Uterus (tissue), 4 donors: ENCODE results near the gene COL8A1. TPM values are rescaled to one million over a fixed set of nuclear protein-coding genes. Genes with fewer than 3 reads are reported as not detected.

Experiments
- DNase-seq, 2 donors: peaks; one replicate each; pipeline ENCODE4 v3.0.0-alpha.2; 2019 to 2020
- H3K27ac ChIP-seq, 2 donors: fragments of 200-600 bp; sonication (generic); 1 replicate in 1 of 2; 2 replicates in 1 of 2; pipeline ENCODE4 v1.5.1; 2016 to 2018
- H3K27me3 ChIP-seq, 2 donors: fragments of 200-600 bp; sonication (generic); one replicate each; pipeline ENCODE4 v1.5.1; 2018 to 2019; ENCODE audit warnings: control low read depth in 1 of 2
- H3K36me3 ChIP-seq, 2 donors: fragments of 200-600 bp; sonication (generic); one replicate each; pipeline ENCODE4 v1.5.1; 2019; ENCODE audit warnings: control low read depth in 1 of 2
- H3K4me1 ChIP-seq, 2 donors: fragments of 200-600 bp; sonication (generic); one replicate each; pipeline ENCODE4 v1.5.1; 2018 to 2019; ENCODE audit warnings: control low read depth in 1 of 2
- H3K4me3 ChIP-seq, 2 donors: fragments of 200-600 bp; sonication (generic); 1 replicate in 1 of 2; 2 replicates in 1 of 2; pipeline ENCODE4 v1.5.1; 2018 to 2019; ENCODE audit warnings: mild to moderate bottlenecking in 1 of 2
- H3K9me3 ChIP-seq, 2 donors: fragments of 200-600 bp; sonication (generic); one replicate each; pipeline ENCODE4 v1.5.1; 2019; ENCODE audit warnings: control low read depth in 1 of 2
- POLR2A ChIP-seq, 2 donors: fragments of 450-650 bp; IDR thresholded peaks; one replicate each; pipeline ENCODE4 v1.6.1; 2016; ENCODE audit warnings: antibody characterized with exemption in 2 of 2, mild to moderate bottlenecking in 1 of 2, moderate library complexity in 1 of 2
- intact Hi-C: fragments of 100-400 bp; cut with DNase I; formaldehyde crosslinking; loops from one replicate; pipeline ENCODE4 v1.15.1; 2023; ENCODE audit warnings: low total_unique reads
- total RNA-seq, 4 donors: library from RNA; depleted of rRNA in 3 of 4; stranded (reverse); fragments of >200 nt in 3 of 4; gene quantifications; one replicate each; pipeline versions ENCODE4 v1.1.0 to v1.2.4, GENCODE V29; 2014 to 2023
- TF ChIP-seq, protein P1 (sequence below), 4 experiments: fragments of 200-600 bp in 2 of 4; fragments of 450-650 bp in 2 of 4; sonication (generic) in 2 of 4; IDR thresholded peaks; one replicate each; pipeline ENCODE4 v1.5.1; 2016 to 2019; ENCODE audit warnings: antibody characterized with exemption in 4 of 4, mild to moderate bottlenecking in 2 of 4, moderate library complexity in 1 of 4
- donor health status: DM: yes; HTN: yes; CAD: no.

COL8A1 gene
- total RNA-seq, 4 donors from 2014 or later: 2.6 to 30.9 (median 18.0) TPM

- H3K27ac ChIP-seq: peak overlapping the region; percentile 73 to 77
- no peaks in the 10 kb centered on the region for H3K9me3 ChIP-seq
- H3K4me1 ChIP-seq: peaks cover 0 to 4% of the 10 kb centered on the region in 2 donors
- no peaks in the 10 kb centered on the region for H3K27me3 ChIP-seq
- H3K4me3 ChIP-seq: no peak overlapping the region
- H3K36me3 ChIP-seq: no peaks in the 10 kb centered on the region
- intact Hi-C loops: no loop called here
- TF ChIP-seq, protein P1, sequence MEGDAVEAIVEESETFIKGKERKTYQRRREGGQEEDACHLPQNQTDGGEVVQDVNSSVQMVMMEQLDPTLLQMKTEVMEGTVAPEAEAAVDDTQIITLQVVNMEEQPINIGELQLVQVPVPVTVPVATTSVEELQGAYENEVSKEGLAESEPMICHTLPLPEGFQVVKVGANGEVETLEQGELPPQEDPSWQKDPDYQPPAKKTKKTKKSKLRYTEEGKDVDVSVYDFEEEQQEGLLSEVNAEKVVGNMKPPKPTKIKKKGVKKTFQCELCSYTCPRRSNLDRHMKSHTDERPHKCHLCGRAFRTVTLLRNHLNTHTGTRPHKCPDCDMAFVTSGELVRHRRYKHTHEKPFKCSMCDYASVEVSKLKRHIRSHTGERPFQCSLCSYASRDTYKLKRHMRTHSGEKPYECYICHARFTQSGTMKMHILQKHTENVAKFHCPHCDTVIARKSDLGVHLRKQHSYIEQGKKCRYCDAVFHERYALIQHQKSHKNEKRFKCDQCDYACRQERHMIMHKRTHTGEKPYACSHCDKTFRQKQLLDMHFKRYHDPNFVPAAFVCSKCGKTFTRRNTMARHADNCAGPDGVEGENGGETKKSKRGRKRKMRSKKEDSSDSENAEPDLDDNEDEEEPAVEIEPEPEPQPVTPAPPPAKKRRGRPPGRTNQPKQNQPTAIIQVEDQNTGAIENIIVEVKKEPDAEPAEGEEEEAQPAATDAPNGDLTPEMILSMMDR (IDR thresholded peaks at IDR 0.05): no peak
- no peak for TF ChIP-seq POLR2A (IDR thresholded peaks at IDR 0.05)
- DNase-seq: no peak
These were observed 40.5 kb downstream of the COL8A1 start for GRCh38 chr3:99678896-99679295.

- Histone ChIP-seq H3K27ac (no peak overlapping the region), H3K4me3 (no peak overlapping the region), H3K9me3 (no peaks in the 10 kb centered on the region), H3K27me3 (no peaks in the 10 kb centered on the region), H3K4me1 (peaks cover 0 to 4% of the 10 kb centered on the region in 2 donors), H3K36me3 (no peaks in the 10 kb centered on the region)
- TF ChIP-seq POLR2A (IDR thresholded peaks at IDR 0.05): no peak
- TF ChIP-seq, protein P1 (IDR thresholded peaks at IDR 0.05): no peak
- intact Hi-C loops: no loop called here
- DNase-seq: no peak
These were observed 43.1 kb downstream of the COL8A1 start for GRCh38 chr3:99681512-99681911.

- TF ChIP-seq, protein P1 (IDR thresholded peaks at IDR 0.05): no peak
- TF ChIP-seq POLR2A (IDR thresholded peaks at IDR 0.05): no peak
- intact Hi-C loops: no loop called here
- Histone ChIP-seq H3K9me3 (no peaks in the 10 kb centered on the region), H3K4me1 (peaks cover 0 to 4% of the 10 kb centered on the region in 2 donors), H3K27me3 (no peaks in the 10 kb centered on the region), H3K27ac (no peak overlapping the region), H3K36me3 (no peaks in the 10 kb centered on the region), H3K4me3 (no peak overlapping the region)
- DNase-seq: no peak
These were observed 43.6 kb downstream of the COL8A1 start for GRCh38 chr3:99681976-99682375.

DNA sequence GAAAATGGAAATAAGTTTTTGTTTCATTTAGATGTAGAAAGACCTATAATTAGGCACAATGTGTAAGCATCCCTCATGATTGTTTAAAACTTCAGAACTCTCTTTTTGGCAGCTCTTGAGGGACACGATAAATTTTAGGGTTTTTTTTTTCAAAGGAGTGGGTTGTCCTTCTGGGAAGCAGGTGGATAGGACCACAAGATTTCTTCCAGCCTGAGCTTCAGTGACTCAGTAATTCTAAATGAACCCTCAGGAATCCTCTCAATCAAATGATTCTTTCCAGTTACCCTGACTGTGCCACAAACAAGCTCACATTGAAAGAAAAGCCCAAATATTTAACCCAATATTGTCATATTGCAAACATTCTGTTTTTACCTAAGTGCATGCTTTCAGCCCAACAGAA is 45.1 kb downstream of the COL8A1 start:
- Histone ChIP-seq H3K36me3 (no peaks in the 10 kb centered on the region), H3K4me1 (peaks cover 0 to 4% of the 10 kb centered on the region in 2 donors), H3K27ac (no peak overlapping the region), H3K27me3 (no peaks in the 10 kb centered on the region), H3K4me3 (no peak overlapping the region), H3K9me3 (no peaks in the 10 kb centered on the region)
- no peak for DNase-seq
- TF ChIP-seq, protein P1 (IDR thresholded peaks at IDR 0.05): no peak
- no peak for TF ChIP-seq POLR2A (IDR thresholded peaks at IDR 0.05)
- intact Hi-C loops: no loop called here

DNA sequence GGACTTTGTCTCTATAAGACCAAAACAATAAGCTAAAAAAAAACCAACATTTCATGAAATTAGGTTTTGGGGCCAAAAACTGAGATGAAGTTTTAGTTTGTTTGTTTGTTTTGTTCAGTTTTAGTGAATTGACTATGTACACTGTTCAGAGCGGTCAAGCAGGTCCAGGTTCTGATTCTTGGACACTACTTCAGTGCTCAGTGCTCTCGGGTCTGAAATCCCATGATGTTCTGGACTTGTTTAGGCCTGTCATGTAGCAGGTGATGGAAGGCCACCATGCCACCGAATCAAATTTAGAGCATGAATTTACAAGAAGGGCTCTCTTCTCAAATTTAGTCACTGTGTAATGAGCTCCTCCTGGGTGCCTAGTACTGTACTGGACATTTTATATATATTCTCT is 45.5 kb downstream of the COL8A1 start:
- TF ChIP-seq, protein P1 (IDR thresholded peaks at IDR 0.05): no peak
- TF ChIP-seq POLR2A (IDR thresholded peaks at IDR 0.05): no peak
- intact Hi-C loops: no loop called here
- no peaks in the 10 kb centered on the region for H3K9me3 ChIP-seq
- H3K27ac ChIP-seq: no peak overlapping the region
- no peak for DNase-seq
- no peaks in the 10 kb centered on the region for H3K27me3 ChIP-seq
- H3K4me1 ChIP-seq: peaks cover 0 to 4% of the 10 kb centered on the region in 2 donors
- H3K4me3 ChIP-seq: no peak overlapping the region
- no peaks in the 10 kb centered on the region for H3K36me3 ChIP-seq
